Measurements from ENCODE around the gene KIRREL3. TPM values are rescaled to one million over a fixed set of nuclear protein-coding genes. Genes with fewer than 3 reads are reported as not detected.

Gene KIRREL3
- total and polyA plus RNA-seq, 2 donors (not counting 3 experiments of a cell fraction or from before 2014, with no cell fraction given): not detected

DNA sequence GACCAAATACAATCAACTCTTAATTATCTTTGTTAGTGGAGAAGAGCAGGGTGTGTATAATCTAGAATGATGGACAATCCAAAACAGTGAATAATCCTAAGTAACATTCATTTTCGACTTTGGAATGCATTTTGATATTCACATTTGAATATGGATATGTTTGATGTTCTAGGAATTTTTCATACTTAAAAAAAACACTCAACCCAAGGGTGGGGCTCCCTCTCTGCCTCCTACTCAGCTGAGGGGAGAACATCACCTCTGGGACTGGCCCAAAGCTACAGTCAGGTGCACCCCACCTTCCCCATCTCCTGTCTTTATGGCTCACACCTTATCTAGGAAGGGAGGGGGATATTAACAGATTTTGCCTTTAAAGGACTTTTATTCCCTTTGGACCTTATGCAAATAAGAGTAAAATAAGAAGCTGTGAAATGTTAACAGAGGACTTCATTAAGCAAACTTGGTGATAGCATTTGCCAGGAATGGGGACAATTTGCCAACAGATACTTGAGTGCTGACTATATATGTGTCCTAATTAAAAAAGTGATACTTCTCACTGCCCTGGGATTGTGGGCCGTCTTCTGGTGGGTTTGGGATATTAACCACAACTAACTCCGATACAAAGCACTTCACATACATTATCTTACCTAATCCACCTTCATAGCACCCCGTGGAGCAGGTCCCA lies 458.1 kb downstream of the KIRREL3 start:
- CTCF ChIA-PET: no interaction called here
- H3K4me3 ChIP-seq (replicated peaks in 1 of 3; ENCODE audit: insufficient read depth in 1 of 3, low read depth in 1 of 3, low read length in 3 of 3): no peak overlapping the region
- H3K27ac ChIP-seq (ENCODE audit: insufficient read depth, low read depth, low read length): no peak overlapping the region
- H2AFZ ChIP-seq (ENCODE audit: low read depth, low read length): no peak overlapping the region
- H3K36me3 ChIP-seq (ENCODE audit: control insufficient read depth in 2 of 2, extremely low read depth in 1 of 2, insufficient read depth in 2 of 2, low read length in 2 of 2): no peaks in the 10 kb centered on the region
- H3K4me1 ChIP-seq (ENCODE audit: control insufficient read depth, extremely low read depth, insufficient read depth, low read length): no peaks in the 10 kb centered on the region
- intact Hi-C loops (cut with micrococcal nuclease): no loop called here
- DNase-seq (ENCODE audit: low read depth, low spot score) (no peak), FAIRE-seq (no peak)
- BruUV-seq (replicated peaks): no TSS peak
- POLR2A ChIA-PET: no interaction called here
- dilution Hi-C loops (cut with MboI; ENCODE audit: extremely low pct_ligation_motif_present, low sequenced_read_pairs): no loop called here
- no peaks in the 10 kb centered on the region for H3K9me1 ChIP-seq (replicated peaks; ENCODE audit: control insufficient read depth, extremely low read depth, insufficient read depth, low read length)
- no peak overlapping the region for H3K9ac ChIP-seq (replicated peaks; ENCODE audit: extremely low read depth, insufficient read depth, low read length)
- peaks cover 0 to 5% of the 10 kb centered on the region in 2 experiments for H3K27me3 ChIP-seq (ENCODE audit: control insufficient read depth in 2 of 2, insufficient read depth in 2 of 2, low read length in 2 of 2)
- H4K20me1 ChIP-seq (replicated peaks; ENCODE audit: control insufficient read depth, extremely low read depth, insufficient read depth, low read length): no peaks in the 10 kb centered on the region
- TF ChIP-seq POLR2A (IDR thresholded peaks at IDR 0.05; ENCODE audit: low read depth, low read length) (no peak), FOS (IDR thresholded peaks at IDR 0.05; ENCODE audit: borderline replicate concordance, insufficient read depth, low read length) (no peak), MYC (IDR thresholded peaks at IDR 0.05; ENCODE audit: low read depth, low read length) (no peak), GATA2 (IDR thresholded peaks at IDR 0.05; ENCODE audit: insufficient read depth, insufficient read length, low read depth, low read length) (no peak)
- H3K79me2 ChIP-seq (ENCODE audit: control insufficient read depth, insufficient read depth, low read length): no peaks in the 10 kb centered on the region
- no peak overlapping the region for H3K4me2 ChIP-seq (ENCODE audit: insufficient read depth, low read length)
- no peaks in the 10 kb centered on the region for H3K9me3 ChIP-seq (replicated peaks; ENCODE audit: control insufficient read depth, insufficient read depth, low read length)

DNA sequence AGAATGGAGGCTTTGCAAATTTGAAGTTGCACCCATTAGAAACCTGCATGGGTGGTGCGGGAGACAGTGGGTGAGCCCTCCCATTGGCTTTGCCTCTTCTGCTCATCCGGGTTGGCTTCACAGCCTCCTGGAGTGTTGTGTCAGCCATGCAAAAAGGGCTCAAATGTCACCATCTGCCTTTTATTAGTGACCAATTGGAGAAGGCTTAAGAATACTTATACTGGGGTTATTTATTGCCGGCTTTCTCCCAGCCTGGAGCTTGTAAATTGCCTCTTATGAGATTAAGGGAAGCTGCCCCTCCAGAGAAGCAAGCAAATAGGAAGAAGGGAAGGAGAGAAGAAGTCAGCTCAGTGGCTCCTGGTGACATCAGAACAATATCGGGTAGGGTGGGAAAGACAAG lies 462.5 kb downstream of the KIRREL3 start:
- POLR2A ChIA-PET: no interaction called here
- H3K4me1 ChIP-seq (ENCODE audit: control insufficient read depth, extremely low read depth, insufficient read depth, low read length): no peaks in the 10 kb centered on the region
- H2AFZ ChIP-seq (ENCODE audit: low read depth, low read length): no peak overlapping the region
- TF ChIP-seq POLR2AphosphoS5 (IDR thresholded peaks at IDR 0.05; ENCODE audit: insufficient read depth, low read depth, low read length) (no peak), POLR2A (IDR thresholded peaks at IDR 0.05; ENCODE audit: low read depth, low read length) (no peak), EZH2 (IDR thresholded peaks at IDR 0.05; ENCODE audit: borderline replicate concordance, low read depth, low read length, severe bottlenecking) (no peak), JUN (IDR thresholded peaks at IDR 0.05; ENCODE audit: borderline replicate concordance, insufficient read depth, insufficient read length, low read depth) (no peak), FOS (IDR thresholded peaks at IDR 0.05; ENCODE audit: borderline replicate concordance, insufficient read depth, low read length) (no peak), GATA2 (IDR thresholded peaks at IDR 0.05; ENCODE audit: insufficient read depth, insufficient read length, low read depth, low read length) (no peak), MYC (IDR thresholded peaks at IDR 0.05; ENCODE audit: low read depth, low read length) (no peak)
- TF ChIP-seq, protein P1, sequence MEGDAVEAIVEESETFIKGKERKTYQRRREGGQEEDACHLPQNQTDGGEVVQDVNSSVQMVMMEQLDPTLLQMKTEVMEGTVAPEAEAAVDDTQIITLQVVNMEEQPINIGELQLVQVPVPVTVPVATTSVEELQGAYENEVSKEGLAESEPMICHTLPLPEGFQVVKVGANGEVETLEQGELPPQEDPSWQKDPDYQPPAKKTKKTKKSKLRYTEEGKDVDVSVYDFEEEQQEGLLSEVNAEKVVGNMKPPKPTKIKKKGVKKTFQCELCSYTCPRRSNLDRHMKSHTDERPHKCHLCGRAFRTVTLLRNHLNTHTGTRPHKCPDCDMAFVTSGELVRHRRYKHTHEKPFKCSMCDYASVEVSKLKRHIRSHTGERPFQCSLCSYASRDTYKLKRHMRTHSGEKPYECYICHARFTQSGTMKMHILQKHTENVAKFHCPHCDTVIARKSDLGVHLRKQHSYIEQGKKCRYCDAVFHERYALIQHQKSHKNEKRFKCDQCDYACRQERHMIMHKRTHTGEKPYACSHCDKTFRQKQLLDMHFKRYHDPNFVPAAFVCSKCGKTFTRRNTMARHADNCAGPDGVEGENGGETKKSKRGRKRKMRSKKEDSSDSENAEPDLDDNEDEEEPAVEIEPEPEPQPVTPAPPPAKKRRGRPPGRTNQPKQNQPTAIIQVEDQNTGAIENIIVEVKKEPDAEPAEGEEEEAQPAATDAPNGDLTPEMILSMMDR (IDR thresholded peaks at IDR 0.05; ENCODE audit: extremely low read depth in 1 of 2, insufficient read depth in 1 of 2, low read depth in 1 of 2, low read length in 2 of 2): no peak
- TF ChIP-seq, protein P2, sequence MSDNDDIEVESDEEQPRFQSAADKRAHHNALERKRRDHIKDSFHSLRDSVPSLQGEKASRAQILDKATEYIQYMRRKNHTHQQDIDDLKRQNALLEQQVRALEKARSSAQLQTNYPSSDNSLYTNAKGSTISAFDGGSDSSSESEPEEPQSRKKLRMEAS (IDR thresholded peaks at IDR 0.05; ENCODE audit: insufficient read depth, insufficient read length): no peak
- no peak overlapping the region for H3K27ac ChIP-seq (ENCODE audit: insufficient read depth, low read depth, low read length)
- BruUV-seq (replicated peaks): no TSS peak
- no peaks in the 10 kb centered on the region for H4K20me1 ChIP-seq (replicated peaks; ENCODE audit: control insufficient read depth, extremely low read depth, insufficient read depth, low read length)
- no peak for DNase-seq (ENCODE audit: low read depth, low spot score)
- no peaks in the 10 kb centered on the region for H3K27me3 ChIP-seq (ENCODE audit: control insufficient read depth in 2 of 2, insufficient read depth in 2 of 2, low read length in 2 of 2)
- no peak for FAIRE-seq
- dilution Hi-C loops (cut with MboI; ENCODE audit: extremely low pct_ligation_motif_present, low sequenced_read_pairs) (no loop called here), intact Hi-C loops (cut with micrococcal nuclease) (no loop called here)
- H3K36me3 ChIP-seq (ENCODE audit: control insufficient read depth in 2 of 2, extremely low read depth in 1 of 2, insufficient read depth in 2 of 2, low read length in 2 of 2): no peaks in the 10 kb centered on the region
- CTCF ChIA-PET: no interaction called here
- peaks cover 2% of the 10 kb centered on the region for H3K9me1 ChIP-seq (replicated peaks; ENCODE audit: control insufficient read depth, extremely low read depth, insufficient read depth, low read length)
- no peaks in the 10 kb centered on the region for H3K79me2 ChIP-seq (ENCODE audit: control insufficient read depth, insufficient read depth, low read length)
- no peak overlapping the region for H3K4me2 ChIP-seq (ENCODE audit: insufficient read depth, low read length)
- H3K4me3 ChIP-seq (replicated peaks in 1 of 3; ENCODE audit: insufficient read depth in 1 of 3, low read depth in 1 of 3, low read length in 3 of 3): no peak overlapping the region
- H3K9ac ChIP-seq (replicated peaks; ENCODE audit: extremely low read depth, insufficient read depth, low read length): no peak overlapping the region
- H3K9me3 ChIP-seq (replicated peaks; ENCODE audit: control insufficient read depth, insufficient read depth, low read length): no peaks in the 10 kb centered on the region

All from endothelial cell of umbilical vein (primary cell).